GM21529 (cell line): ENCODE measurements around the gene FCRLA.
"Not testable (repeated sequence)": the region's sequence is repeated elsewhere in the genome, so short reads cannot be mapped to it uniquely, and the experiment has no call there.

Experiments
- ATAC-seq: cut with Tn5 transposase; IDR thresholded peaks from one replicate; pipeline ENCODE4 v1.9.1; 2021; ENCODE audit not compliant: unreplicated experiment

Gene FCRLA

GRCh38 chr1:161706482-161707347, at the start of gene FCRLA:
Gene FCRLA (plus strand): TSS chr1:161707229. CDS start chr1:161707265, 36 bp downstream.
- ATAC-seq: peak; percentile 58

GRCh38 chr1:161658524-161658923, 48.5 kb upstream of the FCRLA start:
- ATAC-seq: not testable (repeated sequence)

GRCh38 chr1:161661660-161662311, 45.2 kb upstream of the FCRLA start:
- not testable (repeated sequence) for ATAC-seq

- ATAC-seq: peak; percentile 74
These were observed 44.2 kb upstream of the FCRLA start, which contains the start of gene FCGR2B for GRCh38 chr1:161662684-161663339. Gene FCGR2B (plus strand): TSS chr1:161663143. CDS start chr1:161663242, 99 bp downstream.

GRCh38 chr1:161663569-161663968, 43.5 kb upstream of the FCRLA start:
- ATAC-seq: peak; percentile 20

GRCh38 chr1:161664689-161665088, 42.3 kb upstream of the FCRLA start:
- not testable (repeated sequence) for ATAC-seq

GRCh38 chr1:161671045-161672020, 35.7 kb upstream of the FCRLA start:
- not testable (repeated sequence) for ATAC-seq

GRCh38 chr1:161673437-161673836, 33.6 kb upstream of the FCRLA start:
- not testable (repeated sequence) for ATAC-seq

GRCh38 chr1:161674447-161674846, 32.6 kb upstream of the FCRLA start:
- ATAC-seq: not testable (repeated sequence)

GRCh38 chr1:161674908-161675307, 32.1 kb upstream of the FCRLA start:
- not testable (repeated sequence) for ATAC-seq

GRCh38 chr1:161676441-161676840, 30.6 kb upstream of the FCRLA start:
- no peak for ATAC-seq

GRCh38 chr1:161676958-161677689, 29.9 kb upstream of the FCRLA start:
- ATAC-seq: no peak

- no peak for ATAC-seq
These were observed 28.5 kb upstream of the FCRLA start for GRCh38 chr1:161678500-161678899.

- no peak for ATAC-seq
These were observed 25.1 kb upstream of the FCRLA start for GRCh38 chr1:161681879-161682278.

GRCh38 chr1:161688946-161689345, 18.1 kb upstream of the FCRLA start:
- no peak for ATAC-seq

- no peak for ATAC-seq
These were observed 15.2 kb upstream of the FCRLA start for GRCh38 chr1:161691846-161692245.

- ATAC-seq: not testable (repeated sequence)
These were observed 13.9 kb upstream of the FCRLA start for GRCh38 chr1:161693020-161693712.

- not testable (repeated sequence) for ATAC-seq
These were observed 8.7 kb upstream of the FCRLA start for GRCh38 chr1:161698302-161698701.

GRCh38 chr1:161702250-161702649, 4.8 kb upstream of the FCRLA start:
- no peak for ATAC-seq
